WI38 (cell line): ENCODE data around the gene MRPS15.

Experiments
- H3K4me3 ChIP-seq: 2 replicates; pipeline ENCODE4 v1.5.1; 2011; ENCODE audit warnings: low read depth, mild to moderate bottlenecking, control low read depth, low read length
- TF ChIP-seq, protein P1 (sequence below): IDR thresholded peaks from 2 replicates; pipeline ENCODE4 v1.5.1; 2012; ENCODE audit warnings: low read depth, mild to moderate bottlenecking, control low read depth, low read length

MRPS15 gene

DNA sequence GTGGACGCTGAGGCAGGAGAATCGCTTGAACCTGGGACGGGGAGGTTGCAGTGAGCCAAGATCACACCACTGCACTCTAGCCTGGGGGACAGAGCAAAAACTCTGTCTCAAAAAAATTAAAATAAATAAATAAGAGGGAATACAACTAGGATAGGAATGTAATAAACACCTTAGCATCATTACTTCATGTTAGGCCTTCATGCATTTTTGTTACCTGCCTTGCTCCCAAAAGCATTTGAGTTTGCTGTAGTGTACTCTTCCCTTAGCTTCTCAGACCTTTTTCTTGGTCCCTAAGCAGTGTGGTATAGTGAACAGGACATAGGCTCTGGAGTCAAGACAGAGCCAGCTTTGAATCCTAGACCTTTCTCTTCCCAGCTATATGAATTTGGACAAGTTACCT is 11.1 kb downstream of the MRPS15 start:
- no peak overlapping the region for H3K4me3 ChIP-seq
- TF ChIP-seq, protein P1, sequence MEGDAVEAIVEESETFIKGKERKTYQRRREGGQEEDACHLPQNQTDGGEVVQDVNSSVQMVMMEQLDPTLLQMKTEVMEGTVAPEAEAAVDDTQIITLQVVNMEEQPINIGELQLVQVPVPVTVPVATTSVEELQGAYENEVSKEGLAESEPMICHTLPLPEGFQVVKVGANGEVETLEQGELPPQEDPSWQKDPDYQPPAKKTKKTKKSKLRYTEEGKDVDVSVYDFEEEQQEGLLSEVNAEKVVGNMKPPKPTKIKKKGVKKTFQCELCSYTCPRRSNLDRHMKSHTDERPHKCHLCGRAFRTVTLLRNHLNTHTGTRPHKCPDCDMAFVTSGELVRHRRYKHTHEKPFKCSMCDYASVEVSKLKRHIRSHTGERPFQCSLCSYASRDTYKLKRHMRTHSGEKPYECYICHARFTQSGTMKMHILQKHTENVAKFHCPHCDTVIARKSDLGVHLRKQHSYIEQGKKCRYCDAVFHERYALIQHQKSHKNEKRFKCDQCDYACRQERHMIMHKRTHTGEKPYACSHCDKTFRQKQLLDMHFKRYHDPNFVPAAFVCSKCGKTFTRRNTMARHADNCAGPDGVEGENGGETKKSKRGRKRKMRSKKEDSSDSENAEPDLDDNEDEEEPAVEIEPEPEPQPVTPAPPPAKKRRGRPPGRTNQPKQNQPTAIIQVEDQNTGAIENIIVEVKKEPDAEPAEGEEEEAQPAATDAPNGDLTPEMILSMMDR, result no peak

DNA sequence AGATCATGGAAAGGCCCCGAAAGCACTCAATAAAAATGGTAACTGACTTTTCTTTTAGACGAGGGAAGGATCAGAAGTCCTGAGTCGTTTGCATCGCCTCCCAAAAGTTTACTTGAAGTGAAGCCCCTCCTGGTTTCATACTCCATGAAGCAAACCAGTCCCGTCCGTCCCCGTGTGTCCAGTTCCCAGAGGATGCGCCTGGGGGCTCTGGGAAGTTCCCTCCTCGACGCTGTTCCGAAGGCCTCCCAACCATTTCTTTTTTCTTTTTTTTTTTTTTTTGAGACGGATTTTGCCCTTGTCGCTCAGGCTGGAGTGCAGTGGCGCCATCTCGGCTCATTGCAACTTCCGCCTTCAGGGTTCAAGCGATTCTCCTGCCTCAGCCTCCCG is 13.3 kb downstream of the MRPS15 start:
- H3K4me3 ChIP-seq, result peak overlapping the region; percentile 71
- TF ChIP-seq, protein P1, result no peak

DNA sequence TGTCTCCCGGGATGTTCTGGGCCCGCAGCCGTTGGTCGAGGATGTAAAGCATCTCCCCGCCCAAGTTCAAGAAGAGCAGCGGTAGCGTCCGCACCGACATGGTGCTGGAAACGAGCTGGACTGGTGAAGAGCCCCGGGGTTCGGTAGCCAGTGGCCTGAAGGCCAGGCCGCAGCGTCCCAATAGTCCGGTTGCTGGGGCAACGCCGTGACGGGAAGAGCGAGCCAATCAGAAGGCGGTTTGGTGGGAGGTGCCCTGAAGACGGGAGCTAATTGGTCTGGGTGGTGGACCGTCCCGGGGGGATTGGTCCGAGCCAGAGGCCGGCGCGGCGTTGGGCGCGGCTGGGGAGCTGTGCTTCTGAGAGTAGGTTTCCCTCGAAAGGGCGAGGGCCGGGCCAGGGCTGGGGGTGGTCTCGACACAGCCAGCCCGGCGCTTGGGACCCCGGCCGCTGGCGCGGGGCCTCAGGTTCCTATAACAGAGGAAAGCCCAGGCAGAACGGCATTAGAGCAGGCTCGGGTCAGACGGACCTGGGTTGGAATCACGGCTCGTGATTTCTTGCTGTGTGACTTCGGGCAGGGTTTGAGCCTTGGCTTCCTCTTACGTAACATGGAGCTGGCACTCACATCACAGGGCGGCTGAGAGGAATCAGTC is 13.8 kb downstream of the MRPS15 start, which contains the start of gene OSCP1:
TSS of gene OSCP1 (minus strand) at position 182 of the 649 bp plus-strand sequence. CDS start at position 100, 82 bp downstream.
- TF ChIP-seq, protein P1, result no peak
- H3K4me3 ChIP-seq, result peak within 1 kb of the TSS; percentile 71

DNA sequence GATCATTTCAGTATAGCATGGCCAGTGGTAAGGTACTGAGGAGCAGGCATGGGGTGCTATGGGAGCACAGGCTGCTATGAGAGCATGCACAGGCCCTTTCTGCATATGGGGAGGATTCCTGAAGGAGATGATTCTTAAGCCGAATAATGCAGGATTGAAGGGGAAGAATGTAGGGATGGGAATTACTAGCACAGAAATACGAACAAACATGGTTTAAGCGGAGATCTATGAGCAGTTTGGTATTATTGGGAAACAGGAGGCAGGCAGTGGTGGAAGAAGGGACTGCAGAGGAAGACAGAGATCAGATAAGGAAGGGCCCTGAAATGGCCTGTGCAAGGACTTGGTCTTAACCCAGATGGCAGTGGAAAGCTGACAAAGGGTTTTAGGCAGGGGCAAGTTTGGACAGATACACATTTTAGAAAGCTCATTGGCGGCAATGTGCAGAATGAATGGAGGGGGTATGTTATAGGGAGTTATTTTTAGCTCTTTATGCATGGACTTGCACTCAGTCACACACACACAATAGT is 15.6 kb downstream of the MRPS15 start:
- H3K4me3 ChIP-seq, result no peak overlapping the region
- TF ChIP-seq, protein P1, result no peak

DNA sequence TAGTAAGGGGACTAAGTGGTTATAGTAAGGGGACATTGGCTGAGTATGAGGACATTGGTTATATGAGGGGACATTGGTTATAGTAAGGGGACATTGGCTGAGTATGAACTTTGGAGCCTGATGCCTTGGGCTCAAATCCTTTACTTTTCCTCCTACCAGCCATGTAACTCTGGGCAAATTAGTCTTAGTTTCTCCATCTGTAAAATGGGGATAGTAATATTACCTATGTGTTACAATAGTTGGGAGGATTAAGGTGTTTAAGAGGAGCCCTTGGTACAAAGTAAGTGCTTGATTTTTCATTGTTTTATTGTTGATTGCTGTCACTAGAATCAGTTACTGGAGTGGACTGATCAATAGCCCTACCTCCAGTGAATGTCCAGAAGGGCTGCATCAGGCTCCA is 16.7 kb downstream of the MRPS15 start:
- no peak overlapping the region for H3K4me3 ChIP-seq
- TF ChIP-seq, protein P1, result no peak

DNA sequence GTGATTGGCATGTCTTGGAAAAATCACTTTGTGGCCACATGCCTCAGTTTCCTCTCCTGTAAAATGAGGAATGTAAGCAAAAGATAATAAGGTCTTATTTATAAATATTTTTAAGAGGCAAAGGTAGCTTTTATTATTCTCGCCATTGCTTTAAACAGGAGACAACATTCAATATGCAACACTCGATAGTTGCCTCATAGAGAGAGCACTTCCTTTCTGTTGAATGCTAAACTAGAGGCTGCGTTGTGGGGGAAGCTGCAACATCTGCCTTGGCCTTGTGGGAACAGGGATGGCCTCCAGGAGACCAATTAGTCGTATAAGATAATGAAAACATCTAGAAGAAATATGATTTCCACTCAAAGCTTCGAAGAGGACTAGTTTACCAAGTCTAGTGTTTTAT is 17.4 kb downstream of the MRPS15 start:
- TF ChIP-seq, protein P1, result no peak
- H3K4me3 ChIP-seq, result no peak overlapping the region

DNA sequence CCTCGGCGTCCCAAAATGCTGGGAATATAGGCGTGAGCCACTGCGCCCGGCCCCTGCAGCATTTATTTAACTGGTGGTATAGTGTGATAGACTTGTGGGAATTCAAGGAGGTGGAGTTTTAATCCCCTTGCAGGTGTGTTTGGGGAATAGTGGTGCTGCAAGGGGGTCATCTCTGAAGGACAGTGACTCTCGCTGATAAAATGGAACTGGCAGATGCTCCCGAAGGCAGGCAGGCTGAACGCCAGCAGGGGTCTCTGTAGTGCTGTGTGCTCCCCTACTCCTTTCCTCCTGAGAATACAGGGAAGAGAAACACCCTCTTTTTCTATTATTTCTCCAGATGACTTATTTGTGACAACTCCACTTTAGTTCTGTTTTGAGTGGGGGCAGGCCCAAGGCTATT is 17.9 kb downstream of the MRPS15 start:
- H3K4me3 ChIP-seq, result no peak overlapping the region
- TF ChIP-seq, protein P1, result 0 out of 2 replicates have a peak, but pooled peaks have one; percentile 8
